ENCODE data around the gene CCDC13.
"Not testable (repeated sequence)": the region's sequence is repeated elsewhere in the genome, so short reads cannot be mapped to it uniquely, and the experiment has no call there.

The CCDC13 gene

DNA sequence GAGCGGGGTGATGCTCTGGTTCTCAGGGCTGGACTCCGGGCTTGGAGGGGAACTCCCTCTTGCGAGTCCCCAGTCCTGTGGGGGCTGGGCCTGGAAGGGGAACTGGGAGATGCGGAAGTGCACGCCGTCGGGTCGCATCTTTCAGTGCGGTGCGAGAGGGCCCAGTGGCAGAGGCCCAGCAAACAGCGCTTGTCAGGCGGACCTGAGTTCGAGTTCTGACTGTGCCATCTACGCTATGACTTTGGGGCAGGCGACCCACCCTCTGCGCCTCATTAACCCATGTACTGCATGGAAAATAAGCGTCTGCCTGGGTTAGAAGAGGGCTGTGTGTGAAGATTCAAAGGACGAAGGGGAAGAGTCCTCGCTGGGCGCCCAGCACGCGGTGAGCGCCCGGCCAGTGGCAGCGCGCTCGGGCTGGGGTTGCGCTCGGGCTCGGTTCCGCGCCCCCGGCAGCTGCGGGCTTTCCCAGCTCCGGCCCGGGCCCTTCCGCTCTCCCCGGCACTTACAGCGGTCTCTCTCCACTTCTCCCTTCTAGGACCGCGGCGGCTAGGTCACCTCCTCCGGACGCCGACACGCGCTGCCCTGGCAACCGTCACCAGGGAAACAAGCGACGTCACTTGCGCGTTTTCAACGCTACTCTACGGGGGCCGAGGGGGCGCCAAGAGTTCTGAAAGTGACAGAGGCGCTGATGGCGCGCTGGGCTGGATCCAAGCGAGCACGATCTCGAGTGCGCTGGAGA lies at the start of gene CCDC13:
Gene CCDC13 (minus strand): TSS at position 584 of the 739 bp plus-strand sequence. CDS start 14,908 bp downstream, outside the sequence.
- peak; percentile 79 to 91 for DNase-seq (ENCODE audit: low read depth in 2 of 2)

DNA sequence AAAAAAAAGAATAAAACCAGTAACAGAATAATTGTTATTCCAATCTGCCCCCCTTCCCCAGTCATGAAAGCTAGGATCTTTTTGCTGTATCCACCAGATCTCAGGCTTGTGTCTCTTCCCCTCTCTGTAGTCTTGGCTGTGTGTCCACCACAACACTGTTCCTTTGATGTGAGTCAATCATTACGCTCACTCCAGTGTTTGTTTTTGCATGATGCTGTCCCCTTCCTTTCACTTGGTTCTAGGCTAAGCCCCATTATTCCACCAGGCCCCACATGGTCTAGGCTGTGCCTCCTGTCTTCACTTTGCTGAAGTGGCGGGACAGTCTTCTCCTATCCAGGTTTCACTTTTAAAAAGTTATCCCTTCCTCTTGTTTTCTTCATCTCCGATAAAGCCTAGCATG lies 49.8 kb upstream of the CCDC13 start:
- no peak for DNase-seq (ENCODE audit: low read depth in 2 of 2)

DNA sequence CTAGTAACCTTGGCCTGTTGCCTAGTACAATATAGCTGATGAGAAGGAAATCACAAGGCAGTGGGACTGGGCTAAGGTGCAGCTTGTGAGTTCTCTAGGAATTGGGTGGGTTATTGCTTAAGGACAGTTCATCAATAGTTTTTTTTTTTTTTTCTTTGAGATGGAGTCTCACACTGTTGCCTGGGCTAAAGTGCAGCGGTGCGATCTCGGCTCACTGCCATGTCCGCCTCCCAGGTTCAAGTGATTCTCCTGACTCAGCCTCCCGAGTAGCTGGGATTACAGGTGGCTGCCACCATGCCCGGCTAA lies 47.6 kb upstream of the CCDC13 start:
- no peak for DNase-seq (ENCODE audit: low read depth in 2 of 2)

DNA sequence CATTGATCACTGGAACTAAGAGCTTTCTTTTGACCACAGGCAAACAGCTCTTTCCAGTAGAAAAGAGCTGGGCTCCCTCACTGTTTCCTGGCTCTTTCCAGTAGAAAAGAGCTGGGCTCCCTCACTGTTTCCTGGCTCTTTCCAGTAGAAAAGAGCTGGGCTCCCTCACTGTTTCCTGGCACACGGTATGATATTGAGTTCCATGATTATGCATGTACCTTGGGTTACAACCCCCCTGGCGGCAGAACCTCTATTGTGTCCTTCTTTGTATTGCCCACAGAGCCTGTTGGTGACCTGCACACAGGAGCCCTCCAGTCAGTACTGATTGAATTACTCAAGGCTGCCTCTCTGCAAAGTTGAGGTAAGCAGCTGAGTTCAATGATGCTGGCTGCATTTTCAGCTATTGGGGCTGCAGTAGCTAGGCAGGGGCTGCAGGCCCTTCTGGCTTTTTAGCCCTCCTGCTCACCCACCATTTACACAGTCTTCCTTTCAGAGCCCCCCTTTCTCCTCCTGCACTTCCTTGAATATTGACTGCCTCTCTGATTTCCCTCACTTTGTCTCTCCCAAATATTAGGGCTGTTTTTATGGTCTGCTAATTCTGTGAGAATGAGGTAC lies 46.4 kb upstream of the CCDC13 start:
- no peak for DNase-seq (ENCODE audit: low read depth in 2 of 2)

DNA sequence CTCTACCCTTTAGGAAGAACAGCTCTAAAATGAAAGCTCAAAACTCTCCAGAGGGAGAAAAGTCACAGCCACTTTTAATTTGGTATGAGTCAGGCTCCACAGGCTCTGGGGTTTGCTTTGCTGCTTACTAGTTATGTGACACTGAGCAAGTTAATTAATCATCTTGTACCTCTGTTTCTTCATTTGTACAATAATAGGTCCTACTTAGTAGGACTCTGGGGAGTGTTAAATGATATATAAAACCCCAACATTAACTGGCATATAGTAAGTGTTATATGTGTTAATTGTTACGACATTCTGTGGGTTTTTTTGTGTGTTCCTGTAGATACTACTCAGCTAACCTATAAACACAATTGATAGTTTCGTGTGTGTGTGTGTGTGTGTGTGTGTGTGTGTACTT lies 42.8 kb upstream of the CCDC13 start:
- no peak for DNase-seq (ENCODE audit: low read depth in 2 of 2)

DNA sequence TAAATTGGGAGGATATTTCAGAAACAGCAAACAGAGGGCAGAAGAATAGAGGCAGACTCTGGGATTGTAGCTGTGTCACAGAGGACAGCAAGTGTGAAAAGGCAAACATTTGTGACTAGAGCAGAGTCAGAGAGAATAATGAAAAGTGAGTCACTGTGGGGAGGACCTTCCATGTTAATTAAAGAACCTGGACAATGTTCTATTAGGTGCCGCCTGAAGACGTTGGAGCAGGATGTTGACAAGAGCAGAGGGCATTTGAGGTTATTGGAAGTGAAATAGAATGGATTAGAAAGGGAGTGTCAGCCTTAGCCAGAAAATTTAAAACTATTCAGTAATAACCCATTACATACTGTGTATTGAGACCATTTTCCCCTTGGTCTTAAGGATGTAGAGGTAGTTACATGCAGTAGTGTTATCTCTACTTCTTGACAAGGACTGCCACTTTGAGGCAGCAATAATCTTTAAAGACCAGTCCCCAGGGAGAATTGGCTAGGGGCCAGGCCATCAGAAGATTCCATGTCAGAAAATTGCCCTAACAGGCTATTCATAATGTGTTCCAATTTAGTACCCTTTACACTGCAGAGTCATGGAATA lies 42.0 kb upstream of the CCDC13 start:
- DNase-seq (ENCODE audit: low read depth in 2 of 2), result no peak

DNA sequence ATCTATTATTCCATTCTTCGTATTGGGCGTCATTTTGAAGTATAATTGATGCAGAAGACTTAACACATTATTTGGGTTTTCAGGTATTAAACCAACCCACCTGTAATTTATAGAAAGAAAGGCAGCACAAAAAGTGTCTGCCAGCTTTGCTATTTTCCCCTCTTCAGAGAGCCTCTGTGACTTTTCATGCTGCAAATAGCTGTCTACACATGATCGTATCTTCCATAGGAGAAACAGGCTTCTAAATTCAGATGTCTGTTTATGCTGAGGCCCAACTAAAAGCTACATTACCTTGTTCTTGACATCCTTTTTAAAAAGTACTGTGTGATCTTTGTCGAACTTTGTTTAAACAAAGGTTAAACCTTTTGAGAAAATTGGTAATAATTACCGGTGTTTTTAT lies 41.2 kb upstream of the CCDC13 start:
- DNase-seq (ENCODE audit: low read depth in 2 of 2), result no peak

DNA sequence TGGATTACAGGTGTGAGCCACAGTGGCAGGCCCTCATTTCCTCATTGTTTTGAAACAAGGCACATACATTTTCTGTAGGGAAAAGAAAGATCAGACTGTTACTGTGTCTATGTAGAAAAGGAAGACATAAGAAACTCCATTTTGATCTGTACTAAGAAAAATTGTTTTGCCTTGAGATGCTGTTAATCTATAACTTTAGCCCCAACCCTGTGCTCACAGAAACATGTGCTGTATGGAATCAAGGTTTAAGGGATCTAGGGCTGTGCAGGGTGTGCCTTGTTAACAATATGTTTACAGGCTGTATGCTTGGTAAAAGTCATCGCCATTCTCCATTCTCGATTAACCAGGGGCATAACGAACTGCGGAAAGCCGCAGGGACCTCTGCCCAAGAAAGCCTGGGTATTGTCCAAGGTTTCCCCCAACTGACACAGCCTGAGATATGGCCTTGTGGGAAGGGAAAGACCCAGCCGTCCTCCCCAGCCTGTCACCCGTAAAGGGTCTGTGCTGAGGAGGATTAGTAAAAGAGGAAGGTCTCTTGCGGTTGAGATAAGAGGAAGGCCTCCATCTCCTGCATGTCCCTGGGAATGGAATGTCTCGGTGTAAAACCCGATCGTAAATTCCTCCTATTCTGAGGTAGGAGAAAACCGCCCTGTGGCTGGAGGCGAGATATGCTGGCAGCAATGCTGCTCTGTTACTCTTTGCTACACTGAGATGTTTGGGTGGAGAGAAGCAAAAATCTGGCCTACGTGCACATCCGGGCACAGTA lies 38.2 kb upstream of the CCDC13 start:
- not testable (repeated sequence) for DNase-seq (ENCODE audit: low read depth in 2 of 2)

- not testable (repeated sequence) for DNase-seq (ENCODE audit: low read depth in 2 of 2)
Measured at GRCh38 chr3:42810706-42811105, 37.7 kb upstream of the CCDC13 start.

- no peak for DNase-seq (ENCODE audit: low read depth in 2 of 2)
Measured at GRCh38 chr3:42809202-42809601, 36.1 kb upstream of the CCDC13 start, which contains the start of gene ACKR2. Gene ACKR2 (plus strand): TSS chr3:42809445. CDS start chr3:42864503, 55,058 bp downstream.

DNA sequence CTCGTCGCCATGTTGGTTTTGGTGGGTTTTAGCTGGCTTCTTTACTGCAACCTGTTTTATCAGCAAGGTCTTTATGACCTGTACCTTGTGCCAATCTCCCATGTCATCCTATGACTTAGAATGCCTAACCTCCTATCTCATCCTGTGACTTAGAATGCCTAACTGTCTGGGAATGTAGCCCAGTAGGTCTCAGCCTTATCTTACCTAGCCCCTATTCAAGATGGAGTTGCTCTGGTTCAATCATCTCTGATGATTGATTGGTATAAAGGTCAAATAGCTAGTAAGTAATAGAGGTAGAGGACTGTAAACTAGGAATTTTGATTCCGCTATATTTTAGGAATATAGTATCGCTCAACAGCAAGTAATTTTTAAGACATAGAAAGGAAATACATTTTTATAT lies 34.9 kb upstream of the CCDC13 start:
- no peak for DNase-seq (ENCODE audit: low read depth in 2 of 2)

DNA sequence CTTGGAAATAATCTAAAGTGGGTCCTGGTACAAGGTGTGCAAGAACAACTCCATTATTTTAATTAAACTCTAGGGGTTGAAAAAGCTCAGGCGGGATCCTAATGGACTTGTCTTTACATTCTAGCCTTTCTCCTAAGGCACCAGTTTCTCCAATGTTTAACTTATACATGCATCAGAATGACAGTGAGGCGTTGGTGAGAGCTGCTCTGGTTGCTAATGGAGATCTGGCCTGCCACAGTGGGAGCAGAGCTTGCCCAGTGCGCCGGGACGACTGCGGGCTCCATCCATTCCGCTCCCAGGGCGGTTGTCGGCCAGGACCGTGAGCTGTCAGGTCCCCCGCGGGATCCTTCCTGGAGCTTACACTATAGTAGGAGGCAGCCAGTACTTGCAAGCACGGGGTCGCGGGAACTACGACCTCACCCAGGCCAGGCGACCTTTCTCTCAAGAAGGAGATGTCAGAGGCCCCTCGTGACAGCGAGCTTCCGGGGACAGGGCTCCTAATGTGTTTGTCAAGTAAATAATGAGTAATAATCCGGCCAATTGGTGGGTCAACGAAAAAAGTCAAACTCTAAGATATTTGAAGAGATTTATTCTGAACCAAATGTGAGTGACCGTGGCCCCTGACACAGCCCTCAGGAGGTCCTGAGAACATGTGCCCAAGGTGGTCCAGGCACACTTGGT lies 32.2 kb upstream of the CCDC13 start:
- DNase-seq (ENCODE audit: low read depth in 2 of 2), result no peak

GRCh38 chr3:42804831-42805132 lies 31.7 kb upstream of the CCDC13 start:
- DNase-seq (ENCODE audit: low read depth in 2 of 2), result no peak

DNA sequence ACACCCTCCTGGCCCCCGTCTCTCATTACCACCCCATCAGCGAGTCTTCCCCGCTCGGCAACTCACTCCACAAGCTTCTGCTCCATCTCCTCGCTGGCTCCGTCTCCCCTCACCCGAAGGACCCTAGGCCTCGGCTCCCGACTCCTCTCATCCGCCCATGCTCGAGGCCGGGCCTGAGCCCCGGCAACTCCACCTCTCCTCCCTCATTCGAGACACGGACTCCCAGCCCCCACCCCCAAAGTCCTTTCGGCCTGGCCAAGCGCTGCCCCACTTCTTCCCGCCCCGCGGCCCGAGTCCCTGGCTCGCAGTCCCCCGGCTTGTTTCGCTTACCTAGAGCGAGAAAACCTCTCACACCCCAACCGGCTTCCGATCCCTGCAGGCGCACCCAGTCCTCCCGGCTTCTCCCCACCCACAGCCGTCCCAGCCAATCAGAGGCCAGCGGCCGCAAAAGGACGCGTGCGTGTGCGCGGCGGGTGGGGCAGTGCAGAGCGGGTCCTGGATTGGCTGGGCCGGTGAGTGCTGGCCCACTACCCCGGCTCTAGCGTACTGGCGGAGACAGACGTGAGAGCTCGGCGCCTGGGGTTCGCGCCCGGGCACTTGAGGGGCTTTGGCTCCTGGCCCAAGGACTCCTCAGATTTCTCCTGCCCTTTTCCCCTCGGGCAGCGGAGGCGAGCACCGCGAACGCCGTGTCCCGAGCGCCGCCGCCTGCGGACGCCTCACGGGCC lies 31.2 kb upstream of the CCDC13 start, which contains the start of gene HIGD1A:
Gene HIGD1A (minus strand): TSS at position 385 of the 725 bp plus-strand sequence. CDS start 10,237 bp downstream, outside the sequence.
- DNase-seq (ENCODE audit: low read depth in 2 of 2), result peak; percentile 85 to 93

GRCh38 chr3:42803414-42804105 lies 30.5 kb upstream of the CCDC13 start:
- peak in 1 of 2 experiments; percentile 27 for DNase-seq (ENCODE audit: low read depth in 2 of 2)

DNA sequence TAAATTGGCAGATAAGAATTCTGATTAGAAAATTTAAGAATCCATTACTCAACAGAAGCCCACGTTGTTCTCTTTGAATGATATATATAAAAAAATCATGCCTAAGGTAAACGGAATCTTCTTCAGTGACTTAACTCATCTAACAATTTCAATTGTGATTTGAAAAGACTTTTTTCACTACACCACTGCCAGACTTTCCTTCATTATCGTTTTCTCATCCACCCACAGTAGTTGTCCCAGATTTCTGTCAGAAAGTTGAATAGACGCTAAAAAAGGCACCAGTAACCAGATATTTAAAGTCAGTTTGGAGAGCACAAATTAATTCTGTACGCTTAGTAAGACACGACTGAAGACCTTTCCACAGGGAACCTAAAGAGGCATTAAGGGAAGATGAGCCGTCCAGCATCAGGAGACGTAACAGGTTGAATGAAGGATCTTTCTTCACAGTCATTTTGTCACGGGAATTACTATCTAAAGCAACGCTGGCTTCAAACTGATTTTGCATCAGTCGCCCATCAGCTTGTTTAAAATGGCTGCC lies 29.9 kb upstream of the CCDC13 start:
- DNase-seq (ENCODE audit: low read depth in 2 of 2), result no peak

GRCh38 chr3:42801784-42802183 lies 28.7 kb upstream of the CCDC13 start:
- DNase-seq (ENCODE audit: low read depth in 2 of 2), result no peak

- DNase-seq (ENCODE audit: low read depth in 2 of 2), result no peak
Measured at GRCh38 chr3:42801048-42801620, 28.1 kb upstream of the CCDC13 start.

- DNase-seq (ENCODE audit: low read depth in 2 of 2), result no peak
Measured at GRCh38 chr3:42800251-42800650, 27.2 kb upstream of the CCDC13 start.

- DNase-seq (ENCODE audit: low read depth in 2 of 2), result no peak
Measured at GRCh38 chr3:42799376-42799775, 26.3 kb upstream of the CCDC13 start.
